Keratinocyte (primary cell): Measurements from ENCODE around the gene SFMBT1. TPM values are rescaled to one million over a fixed set of nuclear protein-coding genes. Genes with fewer than 3 reads are reported as not detected.

ENCODE experiments used
- DNase-seq: peaks from one replicate; pipeline ENCODE4 v3.0.0-alpha.2; 2011; ENCODE audit warnings: low read depth, missing footprints, low spot score
- FAIRE-seq: peaks from 2 replicates; lab custom pipeline; 2011; peaks lifted over from hg19 to GRCh38; lab: Jason Lieb, UNC
- H2AFZ ChIP-seq: 2 replicates; pipeline ENCODE4 v1.6.0; 2012; ENCODE audit warnings: low read length, control low read depth, inconsistent platforms; ENCODE audit not compliant: control insufficient read depth
- H3K27ac ChIP-seq: 2 replicates; pipeline ENCODE4 v1.5.1; 2011; ENCODE audit warnings: low read length; ENCODE audit not compliant: control insufficient read depth, insufficient read depth
- H3K27me3 ChIP-seq: 3 replicates; pipeline ENCODE4 v1.6.0; 2011; ENCODE audit warnings: low read length; ENCODE audit not compliant: control insufficient read depth, insufficient read depth; ENCODE audit errors: extremely low read depth
- H3K36me3 ChIP-seq, 2 experiments: 2 replicates in 1 of 2; 3 replicates in 1 of 2; pipeline ENCODE4 v1.5.1; 2011; ENCODE audit warnings: low read length in 2 of 2, mild to moderate bottlenecking in 1 of 2; ENCODE audit not compliant: control insufficient read depth in 2 of 2, insufficient read depth in 2 of 2; ENCODE audit errors: extremely low read depth in 1 of 2
- H3K4me1 ChIP-seq: 3 replicates; pipeline ENCODE4 v1.5.1; 2011; ENCODE audit warnings: low read length; ENCODE audit not compliant: control insufficient read depth, insufficient read depth; ENCODE audit errors: extremely low read depth
- H3K4me2 ChIP-seq: 3 replicates; pipeline ENCODE4 v1.6.0; 2011; ENCODE audit warnings: low read depth, low read length; ENCODE audit not compliant: control insufficient read depth, insufficient read depth; ENCODE audit errors: extremely low read depth
- H3K4me3 ChIP-seq, 3 experiments: fragments of 200-600 bp in 1 of 3; sonication (generic) in 1 of 3; 2 replicates in 2 of 3; 3 replicates in 1 of 3; pipeline ENCODE4 v1.5.1; 2011 to 2016; ENCODE audit warnings: low read length in 3 of 3, mild to moderate bottlenecking in 3 of 3, control low read depth in 2 of 3, inconsistent platforms in 1 of 3, low read depth in 1 of 3, mixed read lengths in 1 of 3, mixed run types in 1 of 3, moderate library complexity in 1 of 3; ENCODE audit not compliant: control insufficient read depth in 2 of 3, insufficient read depth in 2 of 3; ENCODE audit errors: extremely low read depth in 1 of 3
- H3K79me2 ChIP-seq: 2 replicates; pipeline ENCODE4 v1.6.0; 2012; ENCODE audit warnings: low read length; ENCODE audit not compliant: control insufficient read depth, insufficient read depth
- H3K9ac ChIP-seq: 3 replicates; pipeline ENCODE4 v1.6.0; 2011; ENCODE audit warnings: low read length; ENCODE audit not compliant: control insufficient read depth, insufficient read depth; ENCODE audit errors: extremely low read depth
- H3K9me1 ChIP-seq: 3 replicates; pipeline ENCODE4 v1.6.0; 2011; ENCODE audit warnings: low read length; ENCODE audit not compliant: control insufficient read depth, insufficient read depth; ENCODE audit errors: extremely low read depth
- H3K9me3 ChIP-seq: 2 replicates; pipeline ENCODE4 v1.5.1; 2012; ENCODE audit warnings: low read depth, low read length; ENCODE audit not compliant: control insufficient read depth
- H4K20me1 ChIP-seq: 3 replicates; pipeline ENCODE4 v1.6.0; 2011; ENCODE audit warnings: low read length; ENCODE audit not compliant: control insufficient read depth, insufficient read depth; ENCODE audit errors: extremely low read depth
- EZH2 ChIP-seq: IDR thresholded peaks from one replicate; pipeline ENCODE4 v1.6.1; 2012; ENCODE audit warnings: inconsistent platforms, mild to moderate bottlenecking, low read length, moderate library complexity
- dilution Hi-C: fragments of 300-500 bp; cut with MboI; formaldehyde crosslinking; loops from one replicate; pipeline ENCODE4 v1.7.0; 2020; ENCODE audit warnings: low sequenced_read_pairs; ENCODE audit not compliant: extremely low pct_ligation_motif_present
- polyA plus RNA-seq, 5 experiments: library from polyadenylated mRNA; depleted of rRNA in 3 of 5; stranded (reverse) in 3 of 5; stranded (forward) in 1 of 5; unstranded in 1 of 5; fragments of >200 nt; gene quantifications; 1 replicate in 1 of 5; 2 replicates in 3 of 5; 3 replicates in 1 of 5; pipeline versions ENCODE4 v1.2.1 to v1.2.3, GENCODE V29; 2011 to 2012; ENCODE audit warnings: missing spikeins in 2 of 5, low read depth in 1 of 5, low replicate concordance in 1 of 5
- TF ChIP-seq, protein P1 (sequence below), 3 experiments: IDR thresholded peaks in 1 of 3; conservative IDR thresholded peaks in 1 of 3; optimal IDR thresholded peaks in 1 of 3; 2 replicates in 2 of 3; 3 replicates in 1 of 3; pipeline versions ENCODE3 to v1.5.1; 2011; ENCODE audit warnings: low read length in 3 of 3, mild to moderate bottlenecking in 3 of 3, moderate library complexity in 2 of 3, control low read depth in 1 of 3, inconsistent platforms in 1 of 3; ENCODE audit not compliant: insufficient read depth in 2 of 3; ENCODE audit errors: extremely low read depth in 1 of 3

SFMBT1 gene
- polyA plus RNA-seq, 1 donor (not counting 4 experiments of a cell fraction or from before 2014, with no cell fraction given), result 4.1 TPM

DNA sequence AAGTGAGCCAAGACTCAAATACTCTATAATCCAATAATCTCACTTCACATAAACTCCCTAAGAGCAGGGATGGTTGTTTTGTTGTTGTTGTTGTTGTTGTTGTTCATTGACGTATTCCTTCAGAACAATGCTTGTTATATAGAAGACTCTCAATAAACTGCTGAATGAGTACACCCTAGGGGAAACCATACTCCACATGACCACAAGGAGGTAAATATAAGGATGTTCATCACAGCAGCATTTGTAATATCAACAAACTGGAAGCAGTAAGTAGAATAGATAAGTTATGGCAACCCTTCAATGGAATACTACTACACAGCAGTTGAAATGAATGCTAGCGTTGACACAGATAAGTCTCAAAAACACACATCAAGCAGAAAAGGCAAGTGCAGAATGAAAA, 86.1 kb downstream of the SFMBT1 start:
- no peaks in the 10 kb centered on the region for H3K36me3 ChIP-seq
- no peak overlapping the region for H3K27ac ChIP-seq
- FAIRE-seq, result no peak
- H4K20me1 ChIP-seq, result no peaks in the 10 kb centered on the region
- no peaks in the 10 kb centered on the region for H3K4me1 ChIP-seq
- H3K9me1 ChIP-seq, result no peaks in the 10 kb centered on the region
- no peak overlapping the region for H3K4me2 ChIP-seq
- no peak for DNase-seq
- H3K27me3 ChIP-seq, result no peaks in the 10 kb centered on the region
- dilution Hi-C loops, result no loop called here
- H2AFZ ChIP-seq, result no peak overlapping the region
- no peaks in the 10 kb centered on the region for H3K9me3 ChIP-seq
- no peaks in the 10 kb centered on the region for H3K79me2 ChIP-seq
- TF ChIP-seq, protein P1, sequence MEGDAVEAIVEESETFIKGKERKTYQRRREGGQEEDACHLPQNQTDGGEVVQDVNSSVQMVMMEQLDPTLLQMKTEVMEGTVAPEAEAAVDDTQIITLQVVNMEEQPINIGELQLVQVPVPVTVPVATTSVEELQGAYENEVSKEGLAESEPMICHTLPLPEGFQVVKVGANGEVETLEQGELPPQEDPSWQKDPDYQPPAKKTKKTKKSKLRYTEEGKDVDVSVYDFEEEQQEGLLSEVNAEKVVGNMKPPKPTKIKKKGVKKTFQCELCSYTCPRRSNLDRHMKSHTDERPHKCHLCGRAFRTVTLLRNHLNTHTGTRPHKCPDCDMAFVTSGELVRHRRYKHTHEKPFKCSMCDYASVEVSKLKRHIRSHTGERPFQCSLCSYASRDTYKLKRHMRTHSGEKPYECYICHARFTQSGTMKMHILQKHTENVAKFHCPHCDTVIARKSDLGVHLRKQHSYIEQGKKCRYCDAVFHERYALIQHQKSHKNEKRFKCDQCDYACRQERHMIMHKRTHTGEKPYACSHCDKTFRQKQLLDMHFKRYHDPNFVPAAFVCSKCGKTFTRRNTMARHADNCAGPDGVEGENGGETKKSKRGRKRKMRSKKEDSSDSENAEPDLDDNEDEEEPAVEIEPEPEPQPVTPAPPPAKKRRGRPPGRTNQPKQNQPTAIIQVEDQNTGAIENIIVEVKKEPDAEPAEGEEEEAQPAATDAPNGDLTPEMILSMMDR (optimal IDR thresholded peaks at IDR 0.05 in 1 of 3, IDR thresholded peaks at IDR 0.05 in 1 of 3, conservative IDR thresholded peaks at IDR 0.05 in 1 of 3; ENCODE audit: extremely low read depth in 1 of 3, insufficient read depth in 2 of 3, low read length in 3 of 3), result no peak
- TF ChIP-seq EZH2, result no peak
- H3K9ac ChIP-seq, result no peak overlapping the region
- no peak overlapping the region for H3K4me3 ChIP-seq

DNA sequence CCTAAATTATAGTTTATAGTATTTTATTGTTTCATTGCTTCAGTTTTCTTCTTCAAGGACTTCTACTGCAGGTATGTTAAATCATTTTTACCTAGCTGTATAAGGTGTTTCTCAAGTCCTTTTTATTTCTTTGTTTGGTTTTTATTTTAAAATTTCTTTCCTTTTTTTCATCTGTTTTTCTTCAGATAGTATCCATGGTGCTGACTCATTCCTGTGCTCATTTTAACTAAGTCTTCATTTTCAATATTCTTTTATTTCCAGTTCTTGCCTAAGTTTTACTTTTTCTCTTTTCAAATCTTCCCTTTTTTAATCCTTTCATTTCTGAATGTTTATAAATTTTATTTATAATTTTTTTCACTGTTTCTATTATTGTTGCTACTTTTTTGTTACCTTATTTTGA, 106.3 kb downstream of the SFMBT1 start:
- dilution Hi-C loops, result no loop called here
- TF ChIP-seq EZH2, result no peak
- TF ChIP-seq, protein P1 (optimal IDR thresholded peaks at IDR 0.05 in 1 of 3, IDR thresholded peaks at IDR 0.05 in 1 of 3, conservative IDR thresholded peaks at IDR 0.05 in 1 of 3; ENCODE audit: extremely low read depth in 1 of 3, insufficient read depth in 2 of 3, low read length in 3 of 3), result no peak
- Histone ChIP-seq H3K9me1 (no peaks in the 10 kb centered on the region), H4K20me1 (no peaks in the 10 kb centered on the region), H3K4me3 (no peak overlapping the region), H3K27me3 (no peaks in the 10 kb centered on the region), H2AFZ (no peak overlapping the region), H3K9me3 (no peaks in the 10 kb centered on the region), H3K79me2 (no peaks in the 10 kb centered on the region), H3K27ac (no peak overlapping the region), H3K9ac (no peak overlapping the region), H3K4me2 (no peak overlapping the region), H3K36me3 (no peaks in the 10 kb centered on the region), H3K4me1 (no peaks in the 10 kb centered on the region)
- DNase-seq, result no peak
- no peak for FAIRE-seq
